Measurements from ENCODE around the gene PHKA2. TPM values are rescaled to one million over a fixed set of nuclear protein-coding genes. Genes with fewer than 3 reads are reported as not detected.

Gene PHKA2
- total RNA-seq, 4 donors from 2014 or later, result 8.7 to 17.6 (median 14.1) TPM

GRCh38 chrX:18895189-18895951, 88.5 kb downstream of the PHKA2 start:
- intact Hi-C loops (cut with DNase I; ENCODE audit: low total_unique reads), result no loop called here
- 25 to 59% methylated on average over 13 to 18 of the region's 18 CpGs for WGBS, 2 donors
- no peak for TF ChIP-seq POLR2A (IDR thresholded peaks at IDR 0.05)
- TF ChIP-seq, protein P1, sequence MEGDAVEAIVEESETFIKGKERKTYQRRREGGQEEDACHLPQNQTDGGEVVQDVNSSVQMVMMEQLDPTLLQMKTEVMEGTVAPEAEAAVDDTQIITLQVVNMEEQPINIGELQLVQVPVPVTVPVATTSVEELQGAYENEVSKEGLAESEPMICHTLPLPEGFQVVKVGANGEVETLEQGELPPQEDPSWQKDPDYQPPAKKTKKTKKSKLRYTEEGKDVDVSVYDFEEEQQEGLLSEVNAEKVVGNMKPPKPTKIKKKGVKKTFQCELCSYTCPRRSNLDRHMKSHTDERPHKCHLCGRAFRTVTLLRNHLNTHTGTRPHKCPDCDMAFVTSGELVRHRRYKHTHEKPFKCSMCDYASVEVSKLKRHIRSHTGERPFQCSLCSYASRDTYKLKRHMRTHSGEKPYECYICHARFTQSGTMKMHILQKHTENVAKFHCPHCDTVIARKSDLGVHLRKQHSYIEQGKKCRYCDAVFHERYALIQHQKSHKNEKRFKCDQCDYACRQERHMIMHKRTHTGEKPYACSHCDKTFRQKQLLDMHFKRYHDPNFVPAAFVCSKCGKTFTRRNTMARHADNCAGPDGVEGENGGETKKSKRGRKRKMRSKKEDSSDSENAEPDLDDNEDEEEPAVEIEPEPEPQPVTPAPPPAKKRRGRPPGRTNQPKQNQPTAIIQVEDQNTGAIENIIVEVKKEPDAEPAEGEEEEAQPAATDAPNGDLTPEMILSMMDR (IDR thresholded peaks at IDR 0.05), result no peak
- no peak for DNase-seq (ENCODE audit: low spot score in 2 of 2)
- no peak overlapping the region for H3K4me3 ChIP-seq (ENCODE audit: low read depth, poor library complexity, severe bottlenecking)

- intact Hi-C loops (cut with DNase I; ENCODE audit: low total_unique reads), result no loop called here
- DNase-seq (ENCODE audit: low spot score in 2 of 2), result no peak
- TF ChIP-seq, protein P1 (IDR thresholded peaks at IDR 0.05), result no peak
- no peak for TF ChIP-seq POLR2A (IDR thresholded peaks at IDR 0.05)
- WGBS, 2 donors, result 89 to 97% methylated on average over 16 to 18 of the region's 18 CpGs
- H3K4me3 ChIP-seq (ENCODE audit: low read depth, poor library complexity, severe bottlenecking), result no peak overlapping the region
Measured at GRCh38 chrX:18894156-18894555, 89.8 kb downstream of the PHKA2 start.

- 92 to 100% methylated on average over 8 to 11 of the region's 11 CpGs for WGBS, 2 donors
- H3K4me3 ChIP-seq (ENCODE audit: low read depth, poor library complexity, severe bottlenecking), result no peak overlapping the region
- no peak for DNase-seq (ENCODE audit: low spot score in 2 of 2)
- no peak for TF ChIP-seq POLR2A (IDR thresholded peaks at IDR 0.05)
- TF ChIP-seq, protein P1 (IDR thresholded peaks at IDR 0.05), result no peak
- intact Hi-C loops (cut with DNase I; ENCODE audit: low total_unique reads), result no loop called here
Measured at GRCh38 chrX:18893536-18893935, 90.4 kb downstream of the PHKA2 start.

DNA sequence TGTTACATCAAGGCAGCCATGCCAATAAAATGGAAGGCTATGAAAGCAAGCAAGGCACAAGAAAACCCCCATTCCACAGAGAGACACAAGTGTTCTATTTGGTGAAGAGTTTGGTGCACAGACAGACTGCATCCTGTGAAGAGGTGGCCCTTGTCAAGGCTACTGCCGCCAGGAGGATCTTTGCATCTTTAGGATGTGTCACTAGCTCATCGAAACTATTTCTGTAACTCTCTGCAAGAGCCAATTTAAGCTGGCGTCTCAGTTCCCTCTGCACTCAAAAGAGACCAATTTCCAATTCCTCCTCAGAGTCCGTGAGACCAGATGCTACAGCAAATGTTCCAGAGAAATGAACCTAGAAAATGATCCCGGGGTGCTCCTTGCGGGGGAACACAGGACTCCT, 91.0 kb downstream of the PHKA2 start:
- TF ChIP-seq, protein P1 (IDR thresholded peaks at IDR 0.05), result no peak
- no peak for TF ChIP-seq POLR2A (IDR thresholded peaks at IDR 0.05)
- intact Hi-C loops (cut with DNase I; ENCODE audit: low total_unique reads), result no loop called here
- DNase-seq (ENCODE audit: low spot score in 2 of 2), result no peak
- H3K4me3 ChIP-seq (ENCODE audit: low read depth, poor library complexity, severe bottlenecking), result no peak overlapping the region
- 85 to 86% methylated on average over 6 of the region's 6 CpGs for WGBS, 2 donors

DNA sequence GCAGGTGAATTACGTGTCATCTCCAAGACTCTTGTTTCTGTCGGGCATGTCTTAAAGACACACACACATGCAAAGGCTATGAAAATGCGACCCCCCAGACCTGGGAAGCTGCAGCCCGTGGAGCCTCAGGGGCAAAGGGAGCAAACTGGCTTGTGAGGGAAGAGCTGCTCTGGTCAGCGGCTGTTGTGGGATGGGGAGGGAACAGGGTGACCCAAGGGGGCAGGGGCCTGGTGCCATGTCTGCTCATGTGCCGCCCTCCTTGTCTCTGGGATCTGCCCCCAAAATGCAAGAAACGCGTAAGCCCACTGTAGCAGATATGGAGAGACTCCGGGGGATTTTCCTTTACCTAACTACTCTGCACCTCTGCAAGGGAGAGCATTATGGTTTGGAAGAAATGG, 92.4 kb downstream of the PHKA2 start:
- 70 to 80% methylated on average over 8 to 9 of the region's 9 CpGs for WGBS, 2 donors
- DNase-seq (ENCODE audit: low spot score in 2 of 2), result no peak
- H3K4me3 ChIP-seq (ENCODE audit: low read depth, poor library complexity, severe bottlenecking), result no peak overlapping the region
- intact Hi-C loops (cut with DNase I; ENCODE audit: low total_unique reads), result no loop called here
- no peak for TF ChIP-seq POLR2A (IDR thresholded peaks at IDR 0.05)
- TF ChIP-seq, protein P1 (IDR thresholded peaks at IDR 0.05), result no peak

Measured in lower leg skin (tissue), 4 donors.